HG03175 (cell line): ENCODE data around the gene SUSD4.

ENCODE experiments used
- ATAC-seq: cut with Tn5 transposase; IDR thresholded peaks from one replicate; pipeline ENCODE4 v1.9.1; 2021; ENCODE audit warnings: mild to moderate bottlenecking, moderate library complexity; ENCODE audit not compliant: unreplicated experiment

The SUSD4 gene

DNA sequence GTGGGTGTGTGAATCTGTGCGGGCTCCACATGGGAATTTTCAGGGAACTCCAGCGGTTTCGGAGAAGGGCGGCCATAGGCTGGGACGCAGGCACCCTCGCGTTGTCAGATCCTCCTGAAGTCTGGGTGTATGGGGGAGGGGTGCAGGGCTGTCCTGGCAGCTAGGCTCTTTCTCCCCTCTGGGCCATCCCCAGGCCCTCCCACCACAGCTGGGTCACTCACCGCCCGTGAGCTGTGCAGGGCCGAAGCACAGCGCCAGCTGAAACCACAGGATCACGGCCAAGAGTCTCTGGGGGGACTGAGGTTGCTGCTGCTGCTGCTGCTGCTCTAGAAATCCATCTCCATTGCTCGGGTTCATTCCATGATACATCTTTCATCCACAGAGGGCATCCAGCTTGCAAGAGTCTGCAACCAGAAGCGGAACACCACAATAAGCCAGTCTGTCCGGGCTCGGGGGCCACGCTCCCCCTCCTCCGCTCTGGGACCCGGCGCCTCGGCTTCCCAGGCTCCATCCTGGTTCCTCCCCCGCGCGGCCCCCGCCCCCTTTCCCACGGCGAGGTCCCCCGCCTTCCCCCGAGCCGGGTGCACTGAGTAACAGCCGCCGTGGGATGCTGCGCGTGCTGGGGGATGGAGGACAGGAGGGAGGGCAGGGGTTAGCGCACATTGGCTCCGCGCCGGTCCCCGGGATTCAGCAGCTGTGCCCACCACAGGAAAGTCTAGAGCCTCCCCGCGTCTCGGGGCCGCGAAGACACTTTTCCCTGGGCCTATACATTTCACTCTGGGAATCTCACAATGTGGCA, 720 bp downstream of the SUSD4 start:
- no peak for ATAC-seq

DNA sequence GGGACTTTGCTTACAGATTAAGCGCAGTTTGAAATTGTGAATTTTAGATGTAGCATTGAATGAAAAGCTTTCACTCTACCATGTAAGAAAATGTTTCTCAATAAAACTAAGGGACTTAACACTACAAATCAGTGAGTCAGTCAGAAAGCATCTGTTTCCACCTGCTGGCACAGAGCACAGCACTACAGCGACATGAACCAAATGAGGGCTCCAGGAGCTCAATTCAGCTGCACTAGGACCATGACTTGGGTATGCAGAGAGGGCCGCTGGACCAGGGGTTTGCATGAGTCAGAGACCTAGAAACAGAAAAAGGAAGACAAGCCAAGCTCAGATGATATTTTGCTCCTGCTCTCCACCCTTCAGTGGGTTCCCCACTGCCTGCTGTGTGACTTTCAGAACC, 5.2 kb downstream of the SUSD4 start:
- no peak for ATAC-seq

DNA sequence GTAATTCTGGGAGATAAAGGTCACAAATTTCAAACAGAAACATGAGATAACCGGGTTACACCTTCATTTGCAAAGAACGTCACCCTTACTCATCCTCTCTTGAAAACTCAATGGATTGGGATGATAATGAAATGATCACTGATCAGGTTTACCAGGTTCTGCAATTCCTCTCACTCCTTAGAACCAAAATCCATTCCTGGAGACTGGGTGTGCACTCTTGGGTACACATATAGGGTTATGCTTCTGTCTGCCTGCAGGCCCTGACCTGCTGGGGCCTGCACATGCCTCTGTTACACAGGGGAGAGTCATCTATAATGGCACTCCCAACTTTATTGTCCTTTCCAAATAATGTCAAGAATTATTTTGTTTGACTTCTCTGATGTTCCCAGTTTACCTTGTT, 8.3 kb downstream of the SUSD4 start:
- ATAC-seq = no peak

DNA sequence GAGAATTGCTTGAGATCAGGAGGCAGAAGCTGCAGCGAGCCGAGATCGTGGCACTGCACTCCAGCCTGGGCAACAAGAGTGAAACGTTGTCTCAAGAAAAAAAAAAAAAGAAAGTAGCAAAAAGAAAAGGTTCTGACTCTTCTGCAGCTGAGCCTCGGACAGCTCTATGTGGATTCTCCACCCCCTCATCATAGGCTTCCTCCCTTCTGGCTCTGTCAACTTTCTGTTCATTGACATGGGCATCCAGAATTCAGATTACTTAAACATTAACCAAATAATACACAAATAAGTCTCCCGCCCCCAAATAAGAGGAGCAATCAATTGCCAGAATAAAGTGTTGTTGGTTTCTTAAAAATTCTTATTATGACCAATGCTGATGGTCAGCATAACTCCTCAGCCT, 10.0 kb downstream of the SUSD4 start:
- ATAC-seq = no peak

DNA sequence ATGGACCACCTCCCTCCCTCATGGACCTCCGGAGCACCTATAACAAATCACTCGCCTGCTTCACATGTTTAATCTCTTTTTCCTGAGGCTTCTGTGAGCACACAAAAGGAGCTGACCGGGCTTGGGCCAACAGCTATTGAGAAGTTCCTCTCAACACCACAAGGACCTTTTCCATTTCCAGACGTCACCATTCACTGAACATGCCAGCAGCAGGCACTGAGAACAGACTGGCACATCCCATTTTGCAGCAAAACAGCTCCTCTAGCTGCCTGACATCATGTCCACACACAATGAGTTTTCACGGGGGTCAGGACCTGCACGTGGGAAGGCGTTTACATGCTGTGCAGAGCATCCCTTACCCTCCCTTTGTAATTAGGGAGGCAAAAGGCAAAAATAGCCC, 11.0 kb downstream of the SUSD4 start:
- ATAC-seq = no peak

DNA sequence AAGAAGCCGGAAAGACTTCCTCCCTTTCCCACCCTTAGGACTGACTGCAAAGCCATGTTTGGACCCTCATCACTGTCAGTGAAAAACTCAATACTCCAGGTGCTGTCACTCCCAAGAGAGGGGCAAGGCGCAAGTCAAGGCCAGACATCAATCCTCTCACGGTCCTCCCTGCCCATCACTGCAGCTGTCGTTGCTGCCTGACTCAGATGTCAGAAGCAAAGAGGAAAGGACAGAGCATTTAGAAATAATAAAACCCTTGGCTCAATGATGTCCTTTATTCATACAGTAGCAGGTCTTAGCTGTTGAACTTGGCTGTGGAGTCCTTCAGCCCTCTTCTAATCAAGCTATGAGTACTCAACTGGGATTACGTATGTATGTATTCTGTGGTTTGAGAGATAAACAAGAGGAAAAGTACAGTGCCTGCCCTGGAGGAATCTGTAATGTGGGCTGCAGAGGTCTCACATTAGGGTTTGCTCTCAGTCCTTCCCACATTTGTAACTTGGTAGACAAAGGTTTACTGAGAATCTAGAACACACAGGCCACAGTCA, 13.5 kb downstream of the SUSD4 start:
- ATAC-seq = no peak

DNA sequence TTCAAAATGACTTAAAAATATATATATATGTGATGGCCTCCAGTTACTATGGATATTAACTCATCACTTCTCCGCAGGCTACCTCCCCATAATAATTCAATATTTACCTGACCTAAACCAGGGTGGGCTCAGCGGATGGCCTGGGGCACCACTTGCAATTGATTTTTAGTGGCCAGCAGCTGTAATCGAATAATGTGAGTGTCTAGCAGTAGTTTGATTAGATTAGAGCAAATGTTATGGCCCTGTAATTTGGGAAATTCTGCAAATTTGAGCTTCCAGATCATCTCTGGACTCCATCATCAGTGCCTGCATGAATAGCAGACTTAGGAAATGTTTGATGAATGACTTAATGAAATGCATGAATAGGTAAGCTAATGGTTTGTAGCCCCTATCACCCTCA, 14.7 kb downstream of the SUSD4 start:
- no peak for ATAC-seq

DNA sequence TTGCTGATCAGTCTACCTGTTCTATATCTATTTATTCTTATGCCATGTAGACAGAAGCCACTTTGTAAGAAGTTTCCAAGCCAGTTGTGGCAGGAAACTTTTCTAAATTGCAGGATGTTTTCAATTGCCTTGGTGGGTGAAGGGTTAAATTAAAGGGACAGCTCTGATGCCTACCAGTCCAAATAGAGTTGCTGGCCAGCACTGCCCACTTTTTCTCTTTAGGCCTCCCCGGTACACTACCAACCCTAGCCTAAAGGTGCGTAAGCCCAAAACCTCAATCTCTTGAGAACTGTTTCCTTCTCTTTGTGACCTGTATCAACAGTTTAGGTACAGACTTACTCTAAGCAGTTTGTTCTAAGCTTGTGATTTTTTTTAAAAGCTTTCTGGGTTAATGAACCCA, 15.5 kb downstream of the SUSD4 start:
- no peak for ATAC-seq

DNA sequence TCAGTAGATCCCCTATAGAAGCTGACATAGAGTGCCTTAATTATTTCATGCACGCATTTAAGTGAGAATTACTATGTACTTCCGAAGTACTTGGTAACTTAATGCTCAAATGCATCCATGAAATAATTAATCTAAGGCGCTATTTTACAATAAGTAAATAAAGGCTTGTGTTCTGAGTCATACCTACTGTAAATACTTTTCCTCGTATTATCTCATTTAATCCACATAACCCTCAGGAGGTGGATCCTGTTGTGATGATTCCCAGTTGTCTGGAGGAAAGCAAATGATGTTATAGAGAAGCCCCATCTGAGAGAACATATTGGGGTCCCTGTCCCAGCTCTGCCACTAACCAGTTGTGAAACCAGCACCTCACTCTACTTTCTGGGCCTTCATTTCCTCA, 16.4 kb downstream of the SUSD4 start:
- no peak for ATAC-seq

DNA sequence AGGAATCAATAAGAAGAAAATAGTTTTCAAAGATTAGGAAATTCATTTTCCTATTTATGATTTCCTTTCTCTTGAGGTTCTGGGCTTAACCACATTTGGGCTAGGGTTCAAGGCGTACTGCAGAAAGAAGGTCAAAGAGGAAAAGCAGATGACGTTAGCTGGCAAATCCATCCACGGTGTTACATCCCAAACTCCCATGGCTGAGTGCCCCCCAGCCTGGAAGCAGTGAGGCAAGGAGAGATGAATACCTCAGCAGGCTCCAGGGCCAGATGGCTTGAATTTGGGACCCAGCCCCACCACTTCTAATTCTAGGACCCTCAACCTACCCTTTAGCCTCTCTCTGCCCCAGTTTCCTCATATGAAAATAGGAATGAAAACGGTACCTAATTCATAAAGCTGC, 17.7 kb downstream of the SUSD4 start:
- no peak for ATAC-seq

DNA sequence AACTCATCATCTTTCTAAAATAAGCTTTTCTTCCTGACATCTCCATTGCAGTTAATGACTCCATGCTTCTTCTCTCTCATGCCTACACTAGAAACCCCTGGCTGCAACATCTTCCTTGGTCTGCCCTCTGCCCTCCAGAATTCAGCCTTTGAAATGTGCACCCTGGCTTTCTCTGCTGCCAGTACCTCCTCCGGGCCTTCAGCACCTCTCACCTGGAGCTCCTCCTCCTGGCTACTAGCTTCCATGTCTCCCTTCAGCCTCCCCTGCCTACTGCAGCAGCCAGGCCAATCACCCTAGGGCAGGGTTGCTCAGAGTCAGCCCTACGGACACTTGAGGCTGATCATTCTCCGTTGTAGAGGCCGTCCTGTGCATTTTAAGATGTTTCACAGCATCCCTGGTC, 18.3 kb downstream of the SUSD4 start:
- no peak for ATAC-seq

DNA sequence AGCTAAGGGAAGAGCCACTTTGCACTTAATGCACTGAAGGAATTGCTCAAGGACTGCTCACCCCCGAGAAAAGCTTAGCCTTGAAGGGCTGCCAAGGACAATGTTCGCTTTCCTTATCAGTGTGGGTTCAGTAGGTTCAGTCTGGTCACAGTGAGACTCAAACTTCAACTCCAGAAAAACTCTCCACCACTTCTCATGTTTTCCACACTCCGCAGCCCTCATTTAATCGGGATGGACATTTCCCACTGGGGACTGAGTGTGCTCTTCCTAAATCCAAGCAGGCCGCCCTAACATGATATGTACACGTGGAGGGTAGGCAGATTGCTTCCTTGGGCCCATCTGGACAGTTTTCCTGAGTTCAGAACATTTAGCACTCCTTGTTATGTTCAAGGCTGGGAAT, 19.5 kb downstream of the SUSD4 start:
- no peak for ATAC-seq

DNA sequence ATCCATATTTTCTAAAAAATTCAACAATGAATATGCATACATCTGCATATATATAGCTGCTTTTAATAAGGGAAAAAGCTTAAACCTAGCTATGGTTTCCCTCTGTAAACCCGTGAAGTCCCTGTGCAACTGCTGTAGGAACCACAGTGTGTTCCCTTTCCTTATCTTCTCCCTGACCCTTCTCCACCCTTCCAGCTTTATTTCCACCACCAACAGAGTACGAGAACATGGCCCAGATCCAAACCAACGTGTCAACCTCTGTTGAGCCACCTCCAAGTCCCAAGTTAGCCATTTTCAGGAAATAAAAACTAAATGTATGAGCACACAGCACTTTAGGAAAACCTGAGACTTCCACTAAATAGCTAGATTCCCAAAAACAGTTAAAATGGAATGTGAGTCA, 20.3 kb downstream of the SUSD4 start:
- ATAC-seq = no peak

DNA sequence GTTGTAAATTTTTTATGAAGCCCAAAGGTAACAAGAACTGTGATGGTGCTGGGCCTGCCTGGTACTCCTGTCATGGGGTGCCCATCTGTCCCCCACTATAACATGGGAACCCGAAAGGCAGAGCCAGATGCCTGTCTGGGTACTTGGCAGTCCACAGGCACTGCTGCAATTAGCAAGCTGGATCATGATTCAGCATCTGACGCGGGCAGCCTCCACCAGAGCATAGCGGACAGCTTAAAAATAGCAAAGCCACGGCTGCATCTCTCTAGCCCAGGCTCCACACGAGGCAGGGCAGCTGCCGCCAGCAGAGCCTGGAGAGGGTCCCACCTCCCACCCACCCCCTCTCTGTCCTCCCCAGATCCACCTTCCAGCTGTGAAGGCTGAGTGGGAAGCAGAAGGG, 22.9 kb downstream of the SUSD4 start:
- no peak for ATAC-seq

DNA sequence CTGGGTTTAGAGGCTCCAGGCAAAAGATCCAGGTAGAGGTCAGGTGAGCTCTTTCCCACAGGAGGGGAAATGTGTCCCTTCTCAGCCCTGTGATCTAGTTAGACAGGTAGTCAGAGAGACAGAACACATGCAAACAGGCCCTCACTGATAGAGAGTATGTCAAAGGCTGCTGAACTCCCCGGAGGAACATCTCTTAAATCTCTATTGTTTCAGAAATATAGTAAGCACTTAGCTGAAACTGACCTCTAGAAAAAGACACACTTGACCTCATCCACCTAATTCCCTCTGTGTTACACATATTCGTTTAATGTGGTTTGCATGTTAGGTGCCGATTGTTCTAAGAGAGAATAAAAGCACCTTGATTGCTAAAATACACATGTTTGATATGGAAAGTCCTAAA, 23.3 kb downstream of the SUSD4 start:
- no peak for ATAC-seq

DNA sequence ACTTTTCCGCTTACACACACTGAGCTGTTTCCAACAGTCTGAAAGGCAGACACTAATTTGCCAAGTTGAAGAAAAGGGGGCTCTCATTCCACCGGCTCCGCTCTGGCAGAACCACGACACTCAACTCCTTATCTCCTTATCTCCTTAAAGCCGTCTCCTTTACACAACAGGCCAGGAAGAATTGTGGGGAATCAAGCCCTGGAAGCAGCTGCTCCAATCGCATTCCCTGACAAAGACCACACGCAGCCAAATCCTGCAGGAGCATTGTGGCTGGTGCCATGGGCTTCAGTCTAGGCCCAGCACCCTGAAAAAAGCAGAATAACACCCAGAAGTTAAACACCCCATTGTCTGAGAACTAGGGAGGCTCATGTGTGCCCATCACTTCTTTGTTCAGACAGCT, 24.1 kb downstream of the SUSD4 start:
- no peak for ATAC-seq

DNA sequence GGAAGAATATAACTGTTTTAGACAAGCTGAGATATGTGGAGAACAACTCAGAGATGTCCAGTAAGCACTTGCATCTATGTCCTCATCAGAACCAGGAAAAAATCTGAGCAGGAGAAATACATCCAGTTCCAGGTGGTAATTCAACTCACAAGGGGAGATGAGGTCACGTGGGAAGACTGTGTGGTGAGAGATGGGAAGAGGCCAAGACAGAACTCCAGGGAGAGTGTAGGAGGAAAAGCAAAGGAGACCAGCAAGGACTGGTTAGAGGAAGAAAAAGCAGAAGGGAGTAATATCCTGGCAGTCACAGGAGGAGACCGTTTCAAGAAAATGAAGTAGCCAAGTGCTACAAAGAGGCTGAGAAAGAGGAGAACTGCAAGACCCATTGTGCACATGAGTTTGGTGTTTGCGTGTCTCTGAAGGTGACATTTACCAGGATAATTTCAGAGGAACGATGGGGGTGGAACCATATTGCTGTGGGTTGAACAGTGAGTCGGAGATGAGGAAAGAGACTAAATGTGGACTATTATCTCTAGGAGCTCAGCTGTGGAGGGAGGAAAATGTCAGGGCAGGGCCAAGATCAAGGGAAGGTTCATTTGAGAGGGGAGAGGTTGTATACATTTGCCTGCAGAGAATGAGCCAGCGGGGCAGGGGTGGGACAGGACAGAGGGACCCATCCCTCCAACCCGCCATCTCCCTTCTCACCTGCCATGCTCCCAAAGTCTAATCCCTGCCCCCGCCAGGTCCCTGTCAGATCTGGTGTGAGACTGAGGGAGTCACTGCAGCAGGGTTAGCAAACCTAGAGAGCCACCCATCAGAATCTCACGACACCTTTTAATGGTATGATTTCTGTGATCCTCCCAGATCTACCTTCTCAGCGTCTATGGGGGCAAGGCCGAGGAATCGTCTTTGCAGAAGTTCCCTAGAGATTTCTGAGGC, 24.9 kb downstream of the SUSD4 start:
- ATAC-seq = no peak

DNA sequence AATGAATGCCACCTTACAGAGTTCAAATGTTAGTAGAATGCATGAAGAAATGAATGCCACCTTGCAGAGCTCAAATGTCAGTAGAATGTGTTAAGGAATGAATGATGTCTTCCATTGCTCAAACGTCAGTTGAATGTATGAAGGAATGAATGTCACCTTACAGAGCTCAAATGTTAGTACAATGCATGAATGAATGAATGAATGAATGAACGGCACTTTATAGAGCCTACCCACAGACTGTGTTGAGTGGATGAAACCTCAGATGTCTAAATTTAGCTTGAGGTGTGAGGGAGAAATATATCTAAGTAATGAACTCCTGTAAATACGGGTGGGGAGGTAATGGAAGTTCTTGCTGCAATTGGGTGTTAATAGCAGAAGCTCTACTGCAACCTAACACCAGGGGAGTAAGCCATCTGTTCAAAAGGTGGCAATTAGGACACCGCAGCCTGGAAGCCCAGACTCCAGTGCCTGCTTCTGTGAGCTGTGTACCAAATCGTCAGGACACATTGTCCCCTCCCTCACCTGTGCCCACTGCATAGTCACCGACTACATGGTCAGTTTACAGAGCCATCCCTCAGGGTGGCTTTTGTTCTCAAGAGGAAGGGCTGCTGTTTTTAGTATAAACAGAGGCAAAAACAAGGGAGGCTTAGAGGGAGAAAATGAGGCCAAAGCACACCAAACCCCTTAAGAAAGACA, 26.7 kb downstream of the SUSD4 start:
- ATAC-seq = no peak

DNA sequence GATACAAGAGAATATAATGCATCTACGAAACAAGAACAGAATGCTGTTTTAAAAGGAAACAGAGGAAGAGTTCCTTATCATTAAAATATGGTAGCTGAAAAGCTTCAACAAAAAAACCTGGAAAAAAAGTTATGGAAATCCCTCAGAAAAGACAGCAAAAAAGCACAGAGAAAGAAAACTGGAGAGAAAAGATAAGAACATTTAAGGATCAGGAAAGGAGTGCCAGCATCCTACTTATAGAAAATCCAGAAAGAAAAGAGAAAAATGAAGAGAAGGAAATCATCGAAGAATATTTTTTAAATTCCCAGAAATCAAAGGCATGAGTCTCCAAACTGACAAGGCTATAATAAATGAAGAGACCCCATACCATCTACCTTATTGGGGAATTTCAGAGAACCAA, 29.8 kb downstream of the SUSD4 start:
- no peak for ATAC-seq

DNA sequence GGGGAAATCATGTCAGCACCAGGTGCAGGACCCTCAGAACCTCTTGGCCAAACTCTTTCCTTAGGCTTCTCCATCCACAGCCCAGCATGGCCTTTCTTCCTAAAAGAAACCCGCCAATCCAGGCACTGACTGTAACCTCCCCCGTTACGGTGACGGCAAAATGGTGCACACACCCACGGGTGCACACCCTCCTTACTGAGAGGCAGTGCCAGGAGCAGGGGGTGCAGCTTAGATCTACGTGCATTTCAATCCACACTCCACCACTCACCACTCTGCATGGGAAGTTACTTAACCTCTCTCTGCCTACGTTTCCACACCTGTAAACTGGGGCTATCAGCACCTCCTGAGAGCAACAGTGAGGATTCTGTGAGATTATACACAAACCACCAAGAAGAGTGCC, 31.0 kb downstream of the SUSD4 start:
- no peak for ATAC-seq

DNA sequence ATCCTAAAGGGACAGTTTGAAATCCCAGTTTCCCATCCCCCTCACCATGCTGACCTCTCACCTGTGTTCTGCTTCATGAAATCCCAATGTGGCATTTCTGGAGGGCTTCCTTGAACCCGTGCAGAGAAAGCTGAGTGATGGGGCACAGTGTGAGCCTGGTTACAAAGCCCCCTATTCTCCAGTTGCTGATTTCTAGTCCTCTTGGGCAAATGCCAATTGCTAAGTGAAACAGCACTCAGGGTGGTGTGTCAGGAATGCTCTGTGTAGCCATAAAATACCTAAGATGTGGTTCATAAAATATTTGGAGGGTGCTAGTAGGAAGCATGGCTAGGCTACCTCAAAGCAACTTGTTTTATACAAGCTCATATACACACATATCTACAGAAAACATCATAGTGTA, 32.0 kb downstream of the SUSD4 start:
- ATAC-seq = no peak
